Stimulated activated CD8-positive, alpha-beta memory T cell treated with anti-CD3 and anti-CD28 coated beads, Interleukin-4, amount 100 ng/mL, for 24 hours (primary cell): ENCODE measurements around the gene FRMD1.

ENCODE experiments used
- DNase-seq: peaks from one replicate; pipeline ENCODE4 v3.0.0-alpha.2; 2020; ENCODE audit warnings: low read depth

FRMD1 gene

DNA sequence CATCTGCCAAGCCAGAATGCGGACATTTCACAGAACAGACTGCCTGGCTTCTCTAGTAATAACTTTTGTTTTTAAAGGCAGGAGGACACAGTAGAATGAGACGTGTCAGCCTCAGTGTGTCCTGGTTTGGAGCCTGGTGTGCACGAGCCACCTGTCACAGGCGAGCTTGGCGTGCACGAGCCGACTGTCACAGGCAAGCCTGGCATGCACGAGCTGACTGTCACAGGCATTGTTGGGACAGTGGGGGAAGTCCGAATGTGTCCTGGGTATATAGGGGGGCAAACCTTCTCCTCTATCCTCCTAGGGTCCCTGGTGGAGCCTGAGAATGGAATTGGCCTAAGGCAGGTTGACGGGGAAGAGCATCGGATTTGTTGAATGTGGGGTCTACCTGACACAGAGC, 74.1 kb downstream of the FRMD1 start:
- no peak for DNase-seq

DNA sequence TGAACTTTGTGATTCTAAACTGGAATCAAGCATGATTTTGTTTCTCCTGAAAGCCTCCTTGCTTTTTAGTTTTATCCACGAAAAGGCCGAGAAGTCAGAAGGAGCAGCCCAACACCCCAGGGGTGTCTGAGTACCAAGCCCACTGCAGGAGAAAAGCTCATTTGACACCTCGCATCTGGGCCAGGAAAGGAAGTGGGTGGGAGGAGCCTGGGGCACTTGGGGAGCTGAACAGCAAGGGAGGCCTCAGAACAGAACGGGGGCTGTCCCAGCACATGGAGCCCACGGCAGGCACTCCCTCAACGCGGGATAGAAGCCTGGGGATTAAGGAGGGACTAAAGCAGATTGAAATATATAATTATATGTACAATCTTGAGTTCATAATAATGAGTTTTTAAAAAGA, 75.0 kb downstream of the FRMD1 start:
- no peak for DNase-seq
